Measurements from ENCODE around the gene SYNPR. TPM values are rescaled to one million over a fixed set of nuclear protein-coding genes. Genes with fewer than 3 reads are reported as not detected.
A peak's percentile ranks its signal among the peaks of the same experiment; 100 is the strongest.

Gene SYNPR
- total RNA-seq, 1 donor from 2014 or later: not detected

DNA sequence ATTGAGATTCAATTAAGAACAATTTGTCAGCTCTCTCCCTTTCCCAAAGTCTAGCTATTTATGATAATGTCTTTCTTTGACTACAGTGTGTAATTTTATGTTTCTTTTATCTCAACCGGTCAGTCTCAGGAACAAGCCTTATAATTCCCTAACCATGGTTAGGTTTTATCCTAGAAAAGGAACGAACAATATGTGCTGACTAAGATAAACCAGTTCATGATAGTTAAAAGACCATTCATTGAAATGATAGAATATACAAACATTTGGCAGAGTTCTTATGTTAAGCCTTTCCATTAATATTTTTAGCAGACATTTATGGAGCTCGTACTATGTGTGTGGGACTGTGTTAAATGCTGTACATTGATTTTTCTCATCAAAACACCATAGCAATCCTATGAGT, 106.3 kb downstream of the SYNPR start:
- no peaks in the 10 kb centered on the region for H3K27me3 ChIP-seq (ENCODE audit: low read depth)
- DNase-seq (no peak), ATAC-seq (no peak)
- no peaks in the 10 kb centered on the region for H3K36me3 ChIP-seq
- no peaks in the 10 kb centered on the region for H3K4me1 ChIP-seq
- no peak overlapping the region for H3K4me3 ChIP-seq
- intact Hi-C loops (cut with DNase I): no loop called here
- TF ChIP-seq, protein P1, sequence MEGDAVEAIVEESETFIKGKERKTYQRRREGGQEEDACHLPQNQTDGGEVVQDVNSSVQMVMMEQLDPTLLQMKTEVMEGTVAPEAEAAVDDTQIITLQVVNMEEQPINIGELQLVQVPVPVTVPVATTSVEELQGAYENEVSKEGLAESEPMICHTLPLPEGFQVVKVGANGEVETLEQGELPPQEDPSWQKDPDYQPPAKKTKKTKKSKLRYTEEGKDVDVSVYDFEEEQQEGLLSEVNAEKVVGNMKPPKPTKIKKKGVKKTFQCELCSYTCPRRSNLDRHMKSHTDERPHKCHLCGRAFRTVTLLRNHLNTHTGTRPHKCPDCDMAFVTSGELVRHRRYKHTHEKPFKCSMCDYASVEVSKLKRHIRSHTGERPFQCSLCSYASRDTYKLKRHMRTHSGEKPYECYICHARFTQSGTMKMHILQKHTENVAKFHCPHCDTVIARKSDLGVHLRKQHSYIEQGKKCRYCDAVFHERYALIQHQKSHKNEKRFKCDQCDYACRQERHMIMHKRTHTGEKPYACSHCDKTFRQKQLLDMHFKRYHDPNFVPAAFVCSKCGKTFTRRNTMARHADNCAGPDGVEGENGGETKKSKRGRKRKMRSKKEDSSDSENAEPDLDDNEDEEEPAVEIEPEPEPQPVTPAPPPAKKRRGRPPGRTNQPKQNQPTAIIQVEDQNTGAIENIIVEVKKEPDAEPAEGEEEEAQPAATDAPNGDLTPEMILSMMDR (IDR thresholded peaks at IDR 0.05): no peak
- H3K27ac ChIP-seq: no peak overlapping the region
- H3K9me3 ChIP-seq: no peaks in the 10 kb centered on the region

- no peaks in the 10 kb centered on the region for H3K9me3 ChIP-seq
- TF ChIP-seq, protein P1 (IDR thresholded peaks at IDR 0.05): no peak
- no peaks in the 10 kb centered on the region for H3K27me3 ChIP-seq (ENCODE audit: low read depth)
- H3K27ac ChIP-seq: no peak overlapping the region
- H3K4me1 ChIP-seq: no peaks in the 10 kb centered on the region
- intact Hi-C loops (cut with DNase I): no loop called here
- no peak overlapping the region for H3K4me3 ChIP-seq
- DNase-seq (no peak), ATAC-seq (no peak)
- no peaks in the 10 kb centered on the region for H3K36me3 ChIP-seq
These were observed 107.5 kb downstream of the SYNPR start for GRCh38 chr3:63385629-63386028.

GRCh38 chr3:63386568-63386967, 108.5 kb downstream of the SYNPR start:
- H3K9me3 ChIP-seq: no peaks in the 10 kb centered on the region
- H3K4me1 ChIP-seq: no peaks in the 10 kb centered on the region
- no peak overlapping the region for H3K27ac ChIP-seq
- ATAC-seq (no peak), DNase-seq (no peak)
- intact Hi-C loops (cut with DNase I): no loop called here
- H3K27me3 ChIP-seq (ENCODE audit: low read depth): no peaks in the 10 kb centered on the region
- H3K36me3 ChIP-seq: no peaks in the 10 kb centered on the region
- no peak overlapping the region for H3K4me3 ChIP-seq
- TF ChIP-seq, protein P1 (IDR thresholded peaks at IDR 0.05): no peak

DNA sequence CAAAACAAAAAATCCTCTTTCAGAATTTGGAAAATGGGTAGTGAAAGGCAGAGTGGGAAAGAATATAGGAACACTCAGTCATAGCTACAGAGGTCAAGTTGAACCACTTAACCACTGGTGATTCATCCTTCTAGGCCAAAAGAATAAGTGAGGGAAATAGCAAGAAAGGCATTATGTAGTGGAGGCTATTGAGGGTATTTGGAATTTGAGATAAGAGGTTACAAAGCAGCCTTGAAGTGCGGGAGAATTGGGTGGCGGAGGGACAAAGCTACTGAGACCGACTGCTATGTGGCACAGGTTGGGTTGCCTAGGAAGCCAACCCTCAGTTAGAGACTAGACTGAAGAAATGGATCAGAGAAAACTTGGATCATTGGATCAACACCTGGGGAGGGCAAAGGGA, 109.5 kb downstream of the SYNPR start:
- ATAC-seq (peak; percentile 67 to 69), DNase-seq (no peak)

GRCh38 chr3:63390710-63391230, 112.7 kb downstream of the SYNPR start:
- DNase-seq: no peak
- Histone ChIP-seq H3K36me3 (no peaks in the 10 kb centered on the region), H3K4me3 (no peak overlapping the region), H3K27ac (no peak overlapping the region), H3K27me3 (ENCODE audit: low read depth) (no peaks in the 10 kb centered on the region), H3K4me1 (no peaks in the 10 kb centered on the region), H3K9me3 (no peaks in the 10 kb centered on the region)
- intact Hi-C loops (cut with DNase I): no loop called here
- ATAC-seq: no peak
- TF ChIP-seq, protein P1 (IDR thresholded peaks at IDR 0.05): no peak

More for the DNA sequence above, 109.5 kb downstream of the SYNPR start:
- H3K9me3 ChIP-seq: no peaks in the 10 kb centered on the region
- H3K36me3 ChIP-seq: no peaks in the 10 kb centered on the region
- no peak overlapping the region for H3K27ac ChIP-seq
- intact Hi-C loops (cut with DNase I): no loop called here
- TF ChIP-seq, protein P1 (IDR thresholded peaks at IDR 0.05): no peak
- H3K4me1 ChIP-seq: no peaks in the 10 kb centered on the region
- H3K4me3 ChIP-seq: no peak overlapping the region
- no peaks in the 10 kb centered on the region for H3K27me3 ChIP-seq (ENCODE audit: low read depth)

- H3K4me1 ChIP-seq: no peaks in the 10 kb centered on the region
- DNase-seq (no peak), ATAC-seq (no peak)
- TF ChIP-seq, protein P1 (IDR thresholded peaks at IDR 0.05): no peak
- no peaks in the 10 kb centered on the region for H3K27me3 ChIP-seq (ENCODE audit: low read depth)
- no peaks in the 10 kb centered on the region for H3K9me3 ChIP-seq
- H3K4me3 ChIP-seq: no peak overlapping the region
- intact Hi-C loops (cut with DNase I): no loop called here
- no peak overlapping the region for H3K27ac ChIP-seq
- no peaks in the 10 kb centered on the region for H3K36me3 ChIP-seq
These were observed 117.9 kb downstream of the SYNPR start for GRCh38 chr3:63395960-63396359.

All from lower lobe of right lung (tissue), 2 donors.